Endothelial cell of umbilical vein (primary cell): Measurements from ENCODE around the gene DZIP3. TPM values are rescaled to one million over a fixed set of nuclear protein-coding genes. Genes with fewer than 3 reads are reported as not detected.

ENCODE experiments used
- BruUV-seq: library from RNA; stranded (reverse); fragments of 400-500 nt; replicated peaks from 2 replicates; lab custom pipeline; 2021; lab: Mats Ljungman, UMichigan
- CTCF ChIA-PET: fragments of 300-600, 350-600 bp; sonication (Branson Sonifier 250); formaldehyde crosslinking; loops from one replicate; lab custom pipeline; 2021; ENCODE audit warnings: antibody characterized with exemption, inconsistent platforms; lab: Charles Lee
- POLR2A ChIA-PET: fragments of 300-600, 350-600 bp; sonication (Branson Sonifier 250); formaldehyde crosslinking; loops from one replicate; lab custom pipeline; 2021; ENCODE audit warnings: antibody characterized with exemption, inconsistent platforms; lab: Charles Lee
- DNase-seq: peaks from one replicate; pipeline ENCODE4 v3.0.0-alpha.2; 2011; ENCODE audit warnings: low read depth, low spot score
- FAIRE-seq: peaks from 2 replicates; lab custom pipeline; 2011; peaks lifted over from hg19 to GRCh38; lab: Jason Lieb, UNC
- H2AFZ ChIP-seq: 2 replicates; pipeline ENCODE4 v1.6.0; 2012; ENCODE audit warnings: low read depth, low read length, control low read depth, inconsistent platforms
- H3K27ac ChIP-seq: 2 replicates; pipeline ENCODE4 v1.5.1; 2011; ENCODE audit warnings: low read depth, mild to moderate bottlenecking, control low read depth, low read length, moderate library complexity; ENCODE audit not compliant: insufficient read depth
- H3K27me3 ChIP-seq, 2 experiments: 2 replicates each; pipeline versions ENCODE4 v1.6.0 to v1.6.1; 2011; ENCODE audit warnings: low read length in 2 of 2, mixed read lengths in 1 of 2; ENCODE audit not compliant: control insufficient read depth in 2 of 2, insufficient read depth in 2 of 2
- H3K36me3 ChIP-seq, 2 experiments: 2 replicates in 1 of 2; 3 replicates in 1 of 2; pipeline ENCODE4 v1.5.1; 2011; ENCODE audit warnings: low read length in 2 of 2, mild to moderate bottlenecking in 1 of 2, moderate library complexity in 1 of 2; ENCODE audit not compliant: control insufficient read depth in 2 of 2, insufficient read depth in 2 of 2; ENCODE audit errors: extremely low read depth in 1 of 2
- H3K4me1 ChIP-seq: 3 replicates; pipeline ENCODE4 v1.5.1; 2011; ENCODE audit warnings: mild to moderate bottlenecking, low read length; ENCODE audit not compliant: control insufficient read depth, insufficient read depth; ENCODE audit errors: extremely low read depth
- H3K4me2 ChIP-seq: 2 replicates; pipeline ENCODE4 v1.6.1; 2011; ENCODE audit warnings: low read length, control low read depth, mixed read lengths; ENCODE audit not compliant: insufficient read depth
- H3K4me3 ChIP-seq, 3 experiments: fragments of 200-600 bp in 1 of 3; sonication (generic), shearing (Covaris generic) in 1 of 3; replicated peaks in 1 of 3; 2 replicates each; pipeline ENCODE4 v1.5.1; 2011 to 2016; ENCODE audit warnings: control low read depth in 3 of 3, low read length in 3 of 3, mild to moderate bottlenecking in 2 of 3, inconsistent platforms in 1 of 3, low read depth in 1 of 3, moderate library complexity in 1 of 3; ENCODE audit not compliant: insufficient read depth in 1 of 3
- H3K79me2 ChIP-seq: 2 replicates; pipeline ENCODE4 v1.6.0; 2012; ENCODE audit warnings: low read length, inconsistent platforms; ENCODE audit not compliant: control insufficient read depth, insufficient read depth
- H3K9ac ChIP-seq: replicated peaks from 2 replicates; pipeline ENCODE3; 2011; ENCODE audit warnings: low read length, control low read depth; ENCODE audit not compliant: insufficient read depth; ENCODE audit errors: extremely low read depth
- H3K9me1 ChIP-seq: replicated peaks from 3 replicates; pipeline ENCODE4 v1.6.0; 2011; ENCODE audit warnings: mild to moderate bottlenecking, low read length; ENCODE audit not compliant: control insufficient read depth, insufficient read depth; ENCODE audit errors: extremely low read depth
- H3K9me3 ChIP-seq: replicated peaks from 2 replicates; pipeline ENCODE4 v1.5.1; 2012; ENCODE audit warnings: low read length, inconsistent platforms; ENCODE audit not compliant: control insufficient read depth, insufficient read depth
- H4K20me1 ChIP-seq: replicated peaks from 2 replicates; pipeline ENCODE3; 2011; ENCODE audit warnings: mild to moderate bottlenecking, low read length; ENCODE audit not compliant: control insufficient read depth, insufficient read depth; ENCODE audit errors: extremely low read depth
- CTCF ChIP-seq, 2 donors: IDR thresholded peaks; 1 replicate in 1 of 2; 2 replicates in 1 of 2; pipeline ENCODE4 v1.5.1; 2011; ENCODE audit warnings: low read length in 2 of 2, mild to moderate bottlenecking in 2 of 2, moderate library complexity in 2 of 2, control low read depth in 1 of 2, inconsistent platforms in 1 of 2, low read depth in 1 of 2; ENCODE audit not compliant: insufficient read depth in 1 of 2; ENCODE audit errors: extremely low read depth in 1 of 2
- EZH2 ChIP-seq: IDR thresholded peaks from 2 replicates; pipeline ENCODE4 v1.6.1; 2012; ENCODE audit warnings: borderline replicate concordance, low read depth, mild to moderate bottlenecking, moderate library complexity, low read length, inconsistent platforms; ENCODE audit not compliant: severe bottlenecking
- FOS ChIP-seq: IDR thresholded peaks from 2 replicates; pipeline ENCODE4 v1.6.1; 2011; ENCODE audit warnings: mild to moderate bottlenecking, low read length, moderate library complexity, borderline replicate concordance; ENCODE audit not compliant: insufficient read depth
- GATA2 ChIP-seq: IDR thresholded peaks from 2 replicates; pipeline ENCODE4 v1.7.0; 2011; ENCODE audit warnings: low read depth, mild to moderate bottlenecking, moderate library complexity, mixed read lengths, low read length; ENCODE audit not compliant: insufficient read length, insufficient read depth
- JUN ChIP-seq: IDR thresholded peaks from 2 replicates; pipeline ENCODE4 v1.6.1; 2011; ENCODE audit warnings: borderline replicate concordance, low read depth; ENCODE audit not compliant: insufficient read length, insufficient read depth
- MYC ChIP-seq: IDR thresholded peaks from one replicate; pipeline ENCODE4 v1.6.1; 2011; ENCODE audit warnings: mild to moderate bottlenecking, low read depth, low read length
- POLR2A ChIP-seq: IDR thresholded peaks from 2 replicates; pipeline ENCODE4 v1.6.1; 2012; ENCODE audit warnings: low read depth, mild to moderate bottlenecking, control low read depth, low read length
- POLR2AphosphoS5 ChIP-seq: IDR thresholded peaks from 2 replicates; pipeline ENCODE4 v1.6.1; 2012; ENCODE audit warnings: low read depth, mild to moderate bottlenecking, control low read depth, low read length, moderate library complexity; ENCODE audit not compliant: insufficient read depth
- dilution Hi-C: fragments of 300-500 bp; cut with MboI; formaldehyde crosslinking; loops from one replicate; pipeline ENCODE4 v1.15.0; 2019; ENCODE audit warnings: low sequenced_read_pairs; ENCODE audit not compliant: extremely low pct_ligation_motif_present
- intact Hi-C: fragments of 100-400 bp; cut with micrococcal nuclease; formaldehyde crosslinking; loops from one replicate; pipeline ENCODE4 v1.10.0; 2022
- polyA plus RNA-seq, 4 experiments: library from polyadenylated mRNA; depleted of rRNA in 3 of 4; stranded (reverse) in 3 of 4; unstranded in 1 of 4; fragments of >200 nt; gene quantifications; 2 replicates each; pipeline versions ENCODE4 v1.2.1 to v1.2.3, GENCODE V29; 2011 to 2012; ENCODE audit warnings: missing spikeins in 1 of 4
- total RNA-seq: library from RNA; stranded (reverse); gene quantifications from 2 replicates; pipeline ENCODE4 v1.2.3, GENCODE V29; 2021
- TF ChIP-seq, protein P1 (sequence below): IDR thresholded peaks from 2 replicates; pipeline ENCODE4 v1.6.1; 2011; ENCODE audit not compliant: insufficient read depth, insufficient read length

Gene DZIP3
- total and polyA plus RNA-seq, 2 donors (not counting 3 experiments of a cell fraction or from before 2014, with no cell fraction given), result 1.9 to 6.5 TPM

- Histone ChIP-seq H3K27ac (no peak overlapping the region), H3K79me2 (peaks cover 2% of the 10 kb centered on the region), H3K9me1 (no peaks in the 10 kb centered on the region), H4K20me1 (peaks cover 2% of the 10 kb centered on the region), H3K27me3 (no peaks in the 10 kb centered on the region), H3K9me3 (no peaks in the 10 kb centered on the region), H3K36me3 (peaks cover 0 to 14% of the 10 kb centered on the region in 2 experiments), H3K4me3 (no peak overlapping the region), H3K4me2 (no peak overlapping the region), H2AFZ (no peak overlapping the region), H3K9ac (no peak overlapping the region), H3K4me1 (no peaks in the 10 kb centered on the region)
- FAIRE-seq (no peak), DNase-seq (no peak)
- ChIA-PET CTCF (interaction anchor here (1.0 kb wide), 1 partner anchor 11 kb away, joined by 5 read pairs; no protein-coding TSS in a partner anchor), POLR2A (interaction anchor here (2.0 kb wide), 1 partner anchor 12 kb away, joined by 6 read pairs; the partner anchor contains the start of genes CIP2A and DZIP3)
- dilution Hi-C loops, result no loop called here
- BruUV-seq, result no TSS peak
- intact Hi-C loops, result no loop called here
- no peak for TF ChIP-seq EZH2
- no peak for TF ChIP-seq MYC
- no peak for TF ChIP-seq FOS
- TF ChIP-seq, protein P1, sequence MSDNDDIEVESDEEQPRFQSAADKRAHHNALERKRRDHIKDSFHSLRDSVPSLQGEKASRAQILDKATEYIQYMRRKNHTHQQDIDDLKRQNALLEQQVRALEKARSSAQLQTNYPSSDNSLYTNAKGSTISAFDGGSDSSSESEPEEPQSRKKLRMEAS, result no peak
- no peak for TF ChIP-seq GATA2
- TF ChIP-seq POLR2A, result no peak
- TF ChIP-seq CTCF (IDR thresholded peaks at IDR 0.05; ENCODE audit: extremely low read depth in 1 of 2, insufficient read depth in 1 of 2, low read depth in 1 of 2, low read length in 2 of 2), result no peak
- TF ChIP-seq POLR2AphosphoS5, result no peak
- TF ChIP-seq JUN, result no peak
Measured at GRCh38 chr3:108578064-108578463, 11.5 kb upstream of the DZIP3 start.
